A549 treated with AZD2906 at 1 μM for 4 hours (cell line): ENCODE data around the gene TMEM151A. TPM values are rescaled to one million over a fixed set of nuclear protein-coding genes. Genes with fewer than 3 reads are reported as not detected.

Experiments
- total RNA-seq: library from RNA; stranded (reverse); fragments of 200-300 nt; extraction: Qiagen RNA extraction; gene quantifications from 5 replicates; pipeline ENCODE4 v1.2.3, GENCODE V29; 2022

The TMEM151A gene
- 2.0 to 4.1 TPM (median 3.7 TPM) in 5 replicates for total RNA-seq

DNA sequence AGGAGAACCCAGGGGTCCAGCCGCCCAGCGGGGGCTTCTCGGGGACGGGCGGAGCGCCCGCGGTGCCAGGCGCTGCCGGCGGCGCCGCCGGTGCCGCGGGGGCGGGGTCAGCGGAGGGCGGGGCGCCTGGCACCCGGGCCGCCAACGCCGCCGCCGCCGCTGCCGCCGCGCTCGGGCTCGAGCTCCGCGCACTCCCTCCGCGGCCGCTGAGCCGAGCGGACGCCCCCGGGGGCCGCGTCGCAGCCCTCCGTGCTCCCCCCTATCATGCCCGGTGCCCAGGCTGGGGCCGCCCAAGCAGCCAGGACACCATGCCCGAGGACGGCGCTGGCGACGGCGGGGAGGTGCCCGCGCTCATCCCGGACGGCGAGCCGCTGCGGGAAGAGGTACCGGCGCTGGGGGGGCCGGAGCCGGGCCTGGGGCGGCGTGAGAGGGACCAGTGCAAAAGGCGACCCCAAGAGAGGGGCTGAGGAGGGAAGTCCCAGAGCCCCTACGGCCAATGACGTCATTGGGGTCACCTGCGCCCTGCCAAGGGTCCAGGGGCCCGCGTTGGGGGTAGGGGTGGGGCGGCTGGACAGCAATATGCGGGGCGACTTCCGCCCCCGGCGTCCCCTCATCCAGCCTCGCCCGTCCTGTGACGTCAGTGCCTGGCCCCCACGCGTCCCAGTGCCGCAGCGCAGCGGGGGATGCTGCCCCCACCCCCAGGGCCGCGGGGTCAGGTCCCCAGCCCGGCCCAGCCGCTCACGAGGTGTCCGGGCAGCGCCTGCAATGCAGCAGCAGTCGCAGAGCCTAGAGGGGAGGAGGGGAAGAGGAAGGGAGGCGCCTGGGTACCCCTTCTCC, at the start of gene TMEM151A:
Gene TMEM151A, plus strand, starts transcription at position 189 of the 837 bp plus-strand sequence. Its CDS starts 120 bp downstream, at position 309.

GRCh38 chr11:66268244-66268951, 23.3 kb upstream of the TMEM151A start, which contains the start of gene RAB1B:
Gene RAB1B, plus strand, starts transcription at chr11:66268639. Its CDS starts 41 bp downstream, at chr11:66268680.

GRCh38 chr11:66277471-66278362, 14.0 kb upstream of the TMEM151A start, which contains the start of gene CNIH2:
Gene CNIH2, plus strand, starts transcription at chr11:66278175. Its CDS starts 282 bp downstream, at chr11:66278457.

DNA sequence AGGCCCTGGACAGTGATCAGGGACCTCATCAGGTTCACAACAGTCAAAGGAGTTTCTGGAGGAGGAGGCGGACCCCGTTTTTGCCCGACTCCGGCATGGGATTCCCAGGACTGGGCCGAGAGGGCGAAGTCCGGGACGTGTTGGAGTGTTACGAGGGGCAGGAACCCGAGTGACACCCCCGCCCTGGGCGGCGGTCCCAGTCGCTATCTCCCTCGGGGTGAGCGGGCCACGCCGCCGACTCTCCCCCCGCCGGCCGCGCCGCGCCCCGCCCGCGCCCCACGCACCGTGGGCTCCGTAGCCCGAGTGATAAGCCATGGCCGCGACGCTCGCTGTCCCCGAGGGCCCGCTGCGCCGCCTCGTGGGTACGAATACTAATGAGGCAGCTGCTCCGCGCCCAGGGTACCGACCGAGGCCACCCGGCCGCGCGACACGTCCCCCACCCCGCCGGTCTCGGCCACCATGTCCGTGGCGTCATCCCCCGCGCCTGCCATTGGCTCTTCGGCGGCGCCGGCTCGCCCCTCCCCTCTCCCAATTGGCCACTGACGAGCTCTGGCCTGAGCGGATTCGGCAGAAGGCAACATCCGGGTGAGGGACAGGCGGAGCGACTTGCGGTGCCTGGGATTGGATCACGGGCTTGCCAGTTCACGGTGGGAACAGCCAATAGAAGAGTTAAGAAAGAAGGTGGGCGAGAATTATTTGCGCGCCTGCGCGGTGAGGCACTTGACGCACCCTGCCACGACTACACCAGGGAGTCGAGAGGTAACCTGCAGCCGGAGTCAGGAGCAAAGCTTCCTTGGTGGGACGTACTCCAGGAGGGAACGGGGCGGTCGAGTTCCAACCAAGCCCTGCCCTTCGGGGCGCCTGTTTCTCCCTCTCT, 2.8 kb upstream of the TMEM151A start, which contains the start of gene YIF1A:
Gene YIF1A, minus strand, starts transcription at position 473 of the 877 bp plus-strand sequence. Its CDS starts 158 bp downstream, at position 315.

GRCh38 chr11:66316849-66317251, 25.2 kb downstream of the TMEM151A start, which contains the start of gene CD248:
Gene CD248, minus strand, starts transcription at chr11:66317044. Its CDS starts 17 bp downstream, at chr11:66317027.

DNA sequence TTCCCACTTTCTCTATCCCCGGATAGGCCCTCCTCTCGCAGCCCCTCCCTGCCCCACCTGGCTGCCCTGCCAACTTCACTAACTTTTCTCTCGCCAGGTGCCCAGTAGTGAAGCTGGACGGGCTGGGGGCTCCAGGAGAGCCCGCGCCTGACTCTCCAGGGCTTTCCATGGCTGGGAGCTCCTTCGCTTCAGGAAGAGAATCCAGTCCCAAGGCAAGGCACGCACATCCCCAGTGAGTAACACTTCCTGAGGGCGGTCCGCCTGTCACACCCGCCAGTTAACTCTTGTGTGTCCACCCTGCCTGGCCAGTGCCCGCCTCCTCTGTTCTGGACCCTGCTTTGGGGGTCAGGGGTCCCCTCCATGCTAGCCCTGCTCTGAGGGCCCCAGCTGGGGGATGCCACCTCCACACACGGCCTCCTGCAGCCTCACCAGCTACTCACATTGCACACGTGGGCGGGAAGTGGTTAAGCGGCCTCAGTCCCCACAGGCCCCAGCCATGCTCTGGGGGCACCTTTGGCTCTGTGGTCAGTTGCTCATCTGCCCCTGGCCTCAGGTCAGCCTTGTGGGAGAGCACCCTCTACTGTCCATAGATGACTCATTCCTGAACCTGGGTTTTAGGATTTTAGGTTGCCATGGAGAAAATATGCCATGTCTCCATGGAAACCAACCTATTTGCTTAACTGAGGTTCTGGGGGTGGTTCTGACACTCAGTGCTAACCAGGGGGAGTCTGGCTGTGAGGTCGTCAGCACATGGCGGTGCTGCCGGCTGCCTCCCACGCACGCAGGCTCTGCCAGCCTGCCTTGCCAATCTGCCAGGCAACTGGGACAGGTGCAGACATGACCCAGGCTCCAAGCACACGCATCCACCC, 44.8 kb downstream of the TMEM151A start, which contains the start of gene RIN1:
Gene RIN1, minus strand, starts transcription at position 201 of the 869 bp plus-strand sequence. Its CDS starts 32 bp downstream, at position 169.

DNA sequence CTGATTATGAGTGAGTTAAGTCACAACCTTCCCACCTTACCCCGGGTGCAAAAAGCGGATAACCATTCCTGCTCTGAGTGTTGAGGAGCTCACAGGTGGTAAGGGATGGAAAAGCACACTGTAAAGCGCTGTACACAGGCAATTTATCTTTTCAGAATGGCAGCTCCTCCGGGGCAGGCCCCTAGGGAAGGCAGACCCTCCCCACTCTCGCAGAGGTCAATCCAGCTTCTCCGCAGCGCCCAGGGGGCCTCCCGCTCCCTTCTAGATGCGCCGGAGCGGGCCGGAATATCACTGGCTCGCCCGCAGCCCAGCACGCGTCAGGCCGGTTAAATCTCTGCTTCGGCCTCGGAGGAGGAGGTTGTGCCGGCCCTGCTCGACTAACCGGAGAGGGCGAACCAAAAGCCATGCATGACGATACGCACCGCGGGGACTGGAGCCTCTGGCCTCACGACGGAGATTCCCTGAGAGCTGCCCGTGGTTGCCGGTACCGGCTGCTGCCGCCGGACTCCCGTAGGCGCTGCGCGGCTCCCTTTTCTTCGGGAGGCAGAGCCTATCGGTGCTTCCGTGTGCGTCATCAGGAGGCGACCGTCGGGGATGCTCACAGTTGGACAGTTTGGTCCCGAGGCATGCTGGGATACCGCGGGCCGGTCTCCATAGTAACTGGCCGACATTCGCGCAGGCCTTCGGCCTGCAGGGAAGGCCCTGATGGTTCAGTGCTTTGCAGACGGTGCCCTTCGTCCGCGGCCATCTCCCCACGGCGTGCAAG, 53.0 kb downstream of the TMEM151A start, which contains the start of gene BRMS1:
Gene BRMS1, minus strand, starts transcription at position 555 of the 766 bp plus-strand sequence. CDS start 2,870 bp downstream, outside the sequence.

Other genes with a start within 250 kb of the TMEM151A start
- gene GAL3ST3, start 242.7 kb upstream of the TMEM151A start, total RNA-seq = not detected in 5 replicates
- gene SF3B2, start 239.5 kb upstream of the TMEM151A start, total RNA-seq = 163 to 185 TPM (median 169 TPM) in 5 replicates
- 61.1 to 91.1 TPM (median 82.8 TPM) in 5 replicates for gene PACS1, start 221.6 kb upstream of the TMEM151A start, total RNA-seq
- 39.3 to 47.0 TPM (median 43.1 TPM) in 5 replicates for gene KLC2, start 34.2 kb upstream of the TMEM151A start, total RNA-seq
- gene RAB1B, start 23.3 kb upstream of the TMEM151A start, total RNA-seq = 131 to 153 TPM (median 147 TPM) in 5 replicates
- gene CNIH2, start 13.7 kb upstream of the TMEM151A start, total RNA-seq = 2.1 to 3.0 TPM (median 2.3 TPM) in 5 replicates
- gene YIF1A, start 2.8 kb upstream of the TMEM151A start, total RNA-seq = 93.6 to 127 TPM (median 118 TPM) in 5 replicates
- 0.02 to 0.03 TPM in 2 of 5 replicates, not detected in the others for gene CD248, start 25.1 kb downstream of the TMEM151A start, total RNA-seq
- gene RIN1, start 44.5 kb downstream of the TMEM151A start, total RNA-seq = 22.0 to 34.3 TPM (median 31.6 TPM) in 5 replicates
- 74.1 to 97.5 TPM (median 86.7 TPM) in 5 replicates for gene BRMS1, start 53.2 kb downstream of the TMEM151A start, total RNA-seq
- 13.5 to 17.7 TPM (median 17.4 TPM) in 5 replicates for gene B4GAT1, start 55.7 kb downstream of the TMEM151A start, total RNA-seq
- 6.0 to 10.5 TPM (median 9.3 TPM) in 5 replicates for gene SLC29A2, start 79.9 kb downstream of the TMEM151A start, total RNA-seq
- not detected in 5 replicates for gene NPAS4, start 129.1 kb downstream of the TMEM151A start, total RNA-seq
- 92.8 to 117 TPM (median 112 TPM) in 5 replicates for gene MRPL11, start 147.0 kb downstream of the TMEM151A start, total RNA-seq
- gene PELI3, start 175.0 kb downstream of the TMEM151A start, total RNA-seq = 3.4 to 5.2 TPM (median 4.6 TPM) in 5 replicates
- 51.8 to 63.1 TPM (median 54.0 TPM) in 5 replicates for gene DPP3, start 188.5 kb downstream of the TMEM151A start, total RNA-seq
- 8.9 to 10.5 TPM (median 9.4 TPM) in 5 replicates for gene BBS1, start 218.7 kb downstream of the TMEM151A start, total RNA-seq